ENCODE measurements around the gene MYOM1.
"Not testable (repeated sequence)": the region's sequence is repeated elsewhere in the genome, so short reads cannot be mapped to it uniquely, and the experiment has no call there.

The MYOM1 gene

DNA sequence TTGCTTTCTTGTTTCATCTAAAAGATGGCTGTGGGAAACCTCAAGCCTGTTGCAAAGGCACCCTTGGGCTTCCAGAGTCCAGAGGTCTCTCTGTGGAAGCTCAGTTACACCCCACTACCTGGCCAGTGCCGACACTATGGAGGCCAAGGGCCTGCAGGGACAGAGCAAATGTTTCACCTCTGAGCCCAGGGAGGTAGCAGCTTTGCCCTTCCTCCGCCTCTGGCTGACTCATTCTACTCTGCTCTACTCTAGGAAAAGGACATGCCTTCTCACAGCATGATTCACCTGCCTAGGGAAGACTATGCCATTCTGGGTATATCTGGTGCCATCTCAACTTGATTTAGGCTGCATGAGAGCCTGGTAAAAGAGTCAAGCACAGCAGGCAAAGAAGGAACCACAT, 12.2 kb downstream of the MYOM1 start:
- TF ChIP-seq ZFX (IDR thresholded peaks at IDR 0.05), result no peak
- no peak for TF ChIP-seq CTCF (conservative IDR thresholded peaks at IDR 0.05)
- H3K27ac ChIP-seq, result no peak overlapping the region

DNA sequence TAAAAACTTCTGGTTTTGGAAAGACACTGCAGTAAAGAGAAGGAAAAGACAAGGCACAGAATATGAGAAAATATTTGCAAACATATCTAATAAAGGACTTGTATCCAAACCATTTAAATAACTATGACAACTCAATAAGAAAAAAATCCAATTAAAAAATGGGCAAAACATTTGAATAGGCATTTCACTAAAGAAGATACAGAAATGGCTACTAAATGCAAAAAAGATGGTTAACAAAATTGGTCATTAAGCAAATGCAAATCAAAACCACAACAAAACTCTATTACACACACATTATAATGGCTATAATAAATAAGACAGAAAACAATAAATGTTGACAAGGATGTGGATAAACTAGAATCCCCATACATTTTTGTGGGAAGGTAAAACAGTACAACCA, 14.5 kb downstream of the MYOM1 start:
- H3K27ac ChIP-seq, result no peak overlapping the region
- no peak for TF ChIP-seq ZFX (IDR thresholded peaks at IDR 0.05)
- no peak for TF ChIP-seq CTCF (conservative IDR thresholded peaks at IDR 0.05)

DNA sequence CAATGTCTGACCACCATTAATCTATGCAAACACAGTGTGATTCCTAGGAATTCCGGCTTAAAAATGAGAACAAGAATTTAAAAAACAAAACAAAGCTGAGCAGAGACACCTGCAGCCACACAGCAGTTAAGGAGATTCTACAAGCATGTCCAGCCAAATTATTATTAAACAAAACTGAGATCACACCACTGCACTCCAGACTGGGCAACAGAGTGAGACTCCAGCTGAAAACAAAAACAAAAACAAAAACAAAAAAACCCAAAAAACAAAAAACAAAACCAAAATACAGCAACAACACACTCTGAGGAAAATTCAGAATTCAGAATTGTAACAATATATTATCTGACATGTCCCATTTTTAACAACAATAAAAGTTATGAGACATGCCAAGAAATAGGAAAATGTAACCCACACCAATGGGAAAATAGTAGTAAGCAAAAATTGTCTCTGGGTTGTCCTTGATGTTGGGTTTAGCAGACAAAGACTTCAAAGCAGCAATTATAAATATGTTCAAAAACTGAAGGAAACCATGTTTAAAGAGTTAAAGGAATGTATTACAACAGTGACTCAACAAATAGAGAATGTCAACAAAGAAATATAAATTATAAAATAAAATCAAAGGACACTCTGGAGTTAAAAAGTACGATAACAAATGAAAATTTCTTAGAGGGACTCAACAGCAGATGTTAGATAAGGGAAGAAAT, 19.7 kb downstream of the MYOM1 start:
- TF ChIP-seq CTCF (conservative IDR thresholded peaks at IDR 0.05), result no peak
- no peak for TF ChIP-seq ZFX (IDR thresholded peaks at IDR 0.05)
- no peak overlapping the region for H3K27ac ChIP-seq

GRCh38 chr18:3198260-3198860, 21.4 kb downstream of the MYOM1 start:
- not testable (repeated sequence) for H3K27ac ChIP-seq

DNA sequence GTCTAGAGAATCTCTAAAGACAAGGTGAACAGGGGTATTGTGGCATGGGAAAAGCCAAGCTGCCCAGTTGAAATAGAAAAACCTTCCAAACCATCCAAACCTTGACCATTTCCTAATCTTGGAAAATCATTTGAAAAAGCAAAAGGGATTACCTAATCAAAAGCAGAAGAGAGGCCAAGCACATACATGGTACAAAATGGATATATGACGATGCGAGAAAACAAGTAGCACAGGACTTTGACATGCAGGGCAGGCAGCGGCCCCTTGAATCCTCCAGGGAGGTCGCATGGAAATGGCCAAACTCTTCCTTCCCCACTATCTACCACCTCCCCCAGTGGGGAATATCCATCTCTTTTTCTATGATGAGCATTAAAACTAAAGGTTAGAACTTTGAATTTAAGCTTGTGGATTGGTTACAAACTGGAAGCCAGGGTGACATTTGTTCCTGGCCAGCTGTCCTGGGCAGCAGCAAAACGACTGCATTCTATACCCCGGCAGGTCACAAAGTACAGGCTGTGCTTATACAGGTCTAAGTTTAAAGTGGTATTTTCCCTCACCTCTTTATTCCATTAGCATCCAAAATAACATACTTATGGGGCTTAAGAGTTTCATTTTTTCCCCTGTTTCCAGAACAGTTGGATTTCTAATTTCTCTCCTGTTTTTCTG, 24.7 kb downstream of the MYOM1 start:
- no peak for TF ChIP-seq CTCF (conservative IDR thresholded peaks at IDR 0.05)
- TF ChIP-seq ZFX (IDR thresholded peaks at IDR 0.05), result no peak
- H3K27ac ChIP-seq, result no peak overlapping the region

- TF ChIP-seq CTCF (conservative IDR thresholded peaks at IDR 0.05) (no peak), ZFX (IDR thresholded peaks at IDR 0.05) (no peak)
- no peak overlapping the region for H3K27ac ChIP-seq
These were observed 26.4 kb downstream of the MYOM1 start for GRCh38 chr18:3193331-3193730.

GRCh38 chr18:3192752-3193151, 27.0 kb downstream of the MYOM1 start:
- H3K27ac ChIP-seq, result no peak overlapping the region
- TF ChIP-seq CTCF (conservative IDR thresholded peaks at IDR 0.05), result no peak
- no peak for TF ChIP-seq ZFX (IDR thresholded peaks at IDR 0.05)
